CD4-positive, alpha-beta T cell treated with Interleukin-15 for 4 hours (primary cell): ENCODE data around the gene FSTL1.

Experiments
- DNase-seq: peaks from one replicate; pipeline ENCODE4 v3.0.0-alpha.2; 2020; ENCODE audit warnings: low spot score

FSTL1 gene, protein sequence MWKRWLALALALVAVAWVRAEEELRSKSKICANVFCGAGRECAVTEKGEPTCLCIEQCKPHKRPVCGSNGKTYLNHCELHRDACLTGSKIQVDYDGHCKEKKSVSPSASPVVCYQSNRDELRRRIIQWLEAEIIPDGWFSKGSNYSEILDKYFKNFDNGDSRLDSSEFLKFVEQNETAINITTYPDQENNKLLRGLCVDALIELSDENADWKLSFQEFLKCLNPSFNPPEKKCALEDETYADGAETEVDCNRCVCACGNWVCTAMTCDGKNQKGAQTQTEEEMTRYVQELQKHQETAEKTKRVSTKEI

DNA sequence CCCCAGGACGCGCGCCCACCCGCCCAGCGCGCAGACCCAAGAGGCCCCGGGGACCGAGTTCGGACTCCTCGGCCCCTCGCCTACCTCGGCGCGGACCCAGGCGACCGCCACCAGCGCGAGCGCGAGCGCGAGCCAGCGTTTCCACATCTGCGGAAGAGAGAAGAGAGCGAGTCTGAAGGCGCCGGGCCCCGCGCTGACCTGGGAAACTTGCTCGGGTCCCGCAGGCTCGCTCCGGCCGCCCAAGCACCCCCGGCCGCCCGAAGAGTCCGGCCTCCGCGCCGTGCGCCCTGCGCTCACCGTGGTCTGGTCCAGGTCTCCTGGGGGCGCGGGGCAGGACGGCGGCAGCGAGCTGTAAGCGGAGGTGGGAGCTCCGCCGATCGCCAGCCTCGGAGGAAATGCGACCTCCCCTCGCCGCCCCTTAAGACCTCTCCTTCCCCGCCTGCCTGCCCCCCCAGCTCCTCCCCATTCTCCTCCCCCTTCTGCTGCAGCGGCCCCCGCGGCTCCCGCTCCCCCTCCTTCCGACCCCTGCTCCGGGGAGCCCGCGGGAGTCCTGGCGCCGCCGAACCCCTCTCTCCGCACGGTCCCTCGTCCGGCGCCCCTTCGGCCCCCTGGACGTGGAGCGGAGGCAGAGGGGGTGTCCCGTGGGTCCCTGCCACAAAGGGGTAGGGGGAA, at the start of gene FSTL1:
Gene FSTL1 (minus strand): TSS at position 393 of the 672 bp plus-strand sequence. CDS start 246 bp downstream, at position 147.
- DNase-seq: no peak

DNA sequence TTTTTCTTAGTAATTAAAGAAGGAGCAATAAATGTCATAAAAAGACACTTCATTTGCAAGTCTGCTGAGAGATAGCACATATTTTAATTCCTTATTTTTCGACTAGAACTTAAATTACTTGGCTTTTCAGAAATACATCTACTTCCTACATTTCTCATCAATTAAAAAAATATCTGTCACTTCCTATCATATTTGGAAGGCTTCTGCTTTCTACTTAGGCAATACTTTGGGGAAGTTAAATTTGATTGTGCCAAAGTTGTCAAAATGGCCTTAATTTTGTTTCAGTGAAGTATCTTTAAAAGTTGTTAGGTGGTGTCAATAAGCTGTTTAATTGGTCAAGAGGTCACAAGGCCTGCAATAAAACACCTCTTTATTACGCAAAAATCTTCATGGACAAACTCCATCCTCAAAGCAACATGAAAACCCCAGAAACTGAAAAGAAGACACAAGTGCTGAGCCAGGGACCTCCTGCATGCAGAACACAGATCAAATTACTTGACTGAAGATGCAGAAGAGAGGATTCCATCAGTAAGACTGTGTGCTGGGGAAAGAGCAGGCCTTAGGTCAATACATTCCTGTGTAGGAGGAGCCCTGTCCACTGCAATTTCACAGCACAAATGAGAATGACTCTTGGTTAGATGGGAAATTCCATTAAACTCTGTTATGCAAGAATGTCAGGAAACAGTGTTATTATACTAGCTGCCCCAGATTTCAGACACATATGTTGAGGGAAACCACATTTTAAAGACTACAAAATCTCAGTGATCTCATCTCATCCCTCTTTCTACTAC, 48.0 kb upstream of the FSTL1 start:
- DNase-seq: no peak

DNA sequence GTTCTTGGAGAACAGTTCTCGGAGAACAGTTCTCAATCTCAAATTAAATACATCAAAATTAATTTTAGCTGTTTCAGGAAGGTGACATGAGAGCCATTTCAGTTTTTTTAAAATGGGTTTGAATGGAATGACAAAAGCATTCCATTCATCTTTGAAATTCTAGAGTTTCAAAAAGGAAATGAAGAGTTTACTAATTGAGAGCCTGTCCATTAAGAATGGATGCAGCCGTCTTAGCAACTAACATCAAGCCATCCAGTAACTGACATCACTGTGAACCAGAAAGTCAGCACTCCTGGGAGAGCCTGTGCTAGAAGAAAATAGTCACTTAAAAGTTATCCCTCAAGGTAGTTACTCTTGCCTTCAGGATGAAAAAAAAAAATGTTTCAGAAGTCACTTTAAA, 47.0 kb upstream of the FSTL1 start:
- no peak for DNase-seq

DNA sequence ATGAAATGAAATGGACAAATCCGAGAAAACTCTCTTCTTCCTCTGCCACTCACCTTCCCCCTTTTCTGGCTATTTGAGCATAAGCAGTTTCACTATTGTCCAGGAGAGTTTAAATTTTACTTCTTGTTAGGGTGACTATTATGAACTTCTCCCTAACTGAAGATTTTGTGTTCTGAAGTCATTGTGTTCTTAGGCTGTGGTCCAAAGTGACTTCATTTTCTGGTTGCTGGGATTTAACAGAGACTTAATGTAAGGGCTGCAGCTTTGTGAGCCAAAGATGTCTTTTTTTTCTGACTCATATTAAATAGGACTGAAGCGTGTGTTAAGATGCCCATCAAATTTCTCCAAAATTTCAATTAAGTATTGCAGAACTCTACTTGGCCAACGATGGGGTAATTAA, 46.5 kb upstream of the FSTL1 start:
- DNase-seq: no peak

- DNase-seq: no peak
Observed at GRCh38 chr3:120496278-120497002, 45.6 kb upstream of the FSTL1 start.

GRCh38 chr3:120495809-120496208, 45.0 kb upstream of the FSTL1 start:
- DNase-seq: no peak

- DNase-seq: no peak
Observed at GRCh38 chr3:120492103-120492502, 41.3 kb upstream of the FSTL1 start.

- no peak for DNase-seq
Observed at GRCh38 chr3:120489421-120489820, 38.6 kb upstream of the FSTL1 start.

DNA sequence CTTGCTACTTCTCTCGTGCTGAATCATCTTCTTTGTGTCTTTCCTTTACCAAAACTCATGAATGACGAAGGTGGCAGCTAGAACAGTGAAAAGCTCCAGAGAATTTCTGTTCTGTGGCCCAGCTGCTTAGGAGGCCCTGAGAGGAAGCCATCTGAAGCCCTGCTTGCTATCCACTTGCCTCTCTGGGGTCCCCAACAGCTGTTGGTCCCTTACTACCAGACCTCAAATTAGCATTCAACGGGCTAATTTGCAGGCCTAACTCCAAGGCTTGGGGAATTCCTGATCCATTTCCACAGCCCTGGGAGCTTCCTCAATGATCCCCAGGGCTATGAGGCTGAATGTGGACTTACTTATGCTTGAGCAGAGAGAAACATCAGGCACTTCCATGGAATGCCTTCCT, 37.5 kb upstream of the FSTL1 start:
- DNase-seq: no peak

DNA sequence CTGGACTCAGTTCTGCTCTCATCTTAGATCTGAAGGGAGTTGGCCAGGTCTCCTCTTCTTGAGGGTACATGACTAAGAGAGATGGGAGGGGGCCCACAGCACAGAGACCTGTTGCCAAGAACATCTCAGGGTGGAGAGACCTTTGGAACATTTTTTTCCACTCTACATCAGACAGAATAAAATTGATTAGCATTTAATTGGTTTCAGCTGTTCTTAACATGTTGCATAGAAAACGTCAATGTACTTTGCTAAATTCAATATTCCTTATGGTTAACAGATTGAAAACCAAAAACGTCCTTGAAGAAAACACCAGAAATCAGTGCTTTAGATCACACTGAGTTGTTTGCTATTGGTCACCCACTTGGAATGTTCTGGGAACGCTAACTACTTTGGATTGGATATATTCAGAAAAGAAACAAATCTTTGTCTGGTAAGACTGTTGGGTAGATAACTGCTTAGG, 36.4 kb upstream of the FSTL1 start:
- DNase-seq: no peak

DNA sequence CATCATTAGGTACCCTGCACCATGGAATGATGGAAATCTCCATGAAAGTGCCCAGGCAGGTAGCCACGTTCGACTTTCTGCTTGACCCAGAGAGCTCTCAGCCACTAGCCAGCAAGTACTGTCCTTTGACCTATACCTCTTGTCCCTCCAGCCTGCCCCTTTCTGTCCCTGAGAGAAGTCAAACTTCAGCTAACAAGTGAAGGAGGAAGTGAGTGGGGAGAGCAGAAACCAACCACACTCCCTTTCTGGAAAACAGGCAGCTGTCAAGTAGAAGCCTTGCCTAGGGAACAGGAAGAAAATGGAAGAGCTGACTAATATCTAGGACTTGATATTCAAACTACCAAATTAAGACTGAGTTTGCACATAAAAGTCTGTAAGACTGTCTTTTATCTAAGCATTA, 30.3 kb upstream of the FSTL1 start:
- DNase-seq: no peak

DNA sequence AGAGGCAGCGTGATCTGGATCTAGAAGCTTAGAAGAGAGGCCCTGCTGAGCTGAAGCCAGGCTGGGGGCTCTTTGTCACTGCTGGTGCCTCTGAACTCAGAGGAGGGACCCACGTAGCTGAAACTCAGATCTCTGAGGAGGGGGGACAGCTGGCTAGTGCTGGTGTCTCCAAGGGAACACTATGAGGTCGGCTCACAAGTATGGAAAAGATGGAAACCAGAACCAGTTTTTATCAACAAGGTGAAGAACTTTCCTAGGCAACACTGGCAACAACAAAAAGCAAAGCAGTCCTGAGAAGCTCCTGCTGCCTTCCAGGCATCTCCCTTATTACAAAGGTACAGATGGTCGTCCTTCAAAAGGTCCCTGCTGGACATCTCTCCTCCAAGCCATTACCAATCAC, 27.0 kb upstream of the FSTL1 start:
- no peak for DNase-seq

GRCh38 chr3:120475722-120476377, 25.1 kb upstream of the FSTL1 start:
- DNase-seq: no peak

DNA sequence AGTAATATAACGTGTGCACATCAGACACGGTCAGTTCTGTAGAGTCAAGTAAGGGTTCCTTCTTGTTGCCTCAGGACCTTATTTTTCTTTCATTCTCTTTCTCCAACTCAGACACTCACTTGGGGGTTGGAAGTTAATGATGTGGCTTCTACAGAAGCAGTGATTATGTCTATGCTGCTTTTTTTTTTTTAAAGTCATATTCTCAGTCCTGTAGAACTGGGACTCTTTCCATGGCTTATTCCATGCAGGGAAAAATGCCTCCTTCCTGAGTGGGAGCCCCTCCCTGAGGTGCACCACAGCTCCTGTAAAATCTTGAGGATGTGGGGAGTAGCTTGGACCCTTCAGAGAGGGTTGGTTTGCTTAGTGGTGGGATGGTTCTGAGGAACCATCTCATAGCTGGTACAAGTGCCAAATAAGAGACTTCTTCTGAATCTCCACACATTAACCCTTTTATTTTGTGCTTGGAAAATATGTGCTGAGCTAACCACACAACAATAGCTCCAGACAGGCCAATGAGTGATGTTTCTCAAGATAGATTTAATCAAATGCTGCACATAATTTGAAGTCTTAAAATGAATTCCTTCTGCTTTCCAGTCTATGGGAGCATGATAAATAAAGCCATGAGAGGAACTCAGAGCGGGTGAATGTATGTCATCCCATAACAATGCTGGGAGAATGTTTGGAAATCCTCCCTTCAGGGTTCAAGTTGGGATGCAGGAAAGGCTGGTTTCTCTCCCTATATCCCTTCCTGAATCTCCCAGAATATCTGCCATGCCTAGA, 23.3 kb upstream of the FSTL1 start:
- no peak for DNase-seq

GRCh38 chr3:120473389-120473788, 22.6 kb upstream of the FSTL1 start:
- DNase-seq: no peak

DNA sequence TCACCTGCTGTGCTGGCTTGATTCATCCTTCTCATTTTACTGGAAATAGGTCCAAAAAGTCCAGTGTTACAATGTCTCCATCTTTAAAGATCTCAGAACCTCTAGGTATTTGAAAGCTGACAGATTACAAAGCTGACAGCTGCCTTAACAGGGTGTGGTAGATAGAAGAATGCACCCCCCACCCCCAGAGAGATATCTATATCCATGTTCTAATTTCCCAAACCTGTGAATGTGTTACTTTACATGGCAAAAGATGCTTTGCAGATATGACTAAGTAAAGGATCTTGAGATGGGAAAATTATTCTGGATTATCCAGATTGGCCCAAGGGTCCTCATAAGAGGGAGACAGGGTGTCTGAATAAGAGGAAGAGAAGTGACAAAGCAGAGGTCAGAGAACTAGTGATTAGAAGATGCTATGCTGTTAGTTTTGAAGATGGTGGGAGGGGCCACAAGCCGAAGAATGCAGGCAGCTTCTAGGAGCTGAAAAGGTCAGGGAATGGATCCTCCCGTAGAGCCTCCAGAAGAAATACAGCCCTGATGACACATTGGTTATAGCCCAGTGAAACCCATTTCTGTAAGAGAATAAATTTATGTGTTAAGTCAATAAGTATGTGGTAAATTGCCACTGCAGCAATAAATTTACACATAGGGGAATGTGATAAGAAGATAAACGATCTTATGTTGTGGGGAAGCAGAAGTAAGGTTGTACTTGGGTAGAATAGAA, 21.5 kb upstream of the FSTL1 start:
- DNase-seq: no peak

DNA sequence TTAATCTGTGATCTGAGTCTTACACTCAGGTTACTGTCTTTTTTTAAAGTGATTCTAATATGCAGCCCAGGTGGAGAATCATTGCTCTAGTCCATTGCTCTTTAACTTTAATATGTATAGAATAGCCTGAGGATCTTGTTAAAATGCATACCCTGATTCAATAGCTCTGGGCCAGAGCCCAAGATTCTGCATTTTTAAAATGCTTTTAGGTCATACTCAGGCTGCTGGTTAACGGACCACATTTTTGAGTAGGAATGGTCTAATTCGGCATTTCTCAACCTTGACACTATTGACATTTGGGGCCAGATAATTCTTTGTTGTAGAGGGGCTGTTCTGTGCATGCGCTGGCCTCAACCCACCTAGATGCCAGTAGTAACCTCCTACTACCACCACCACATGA, 20.9 kb upstream of the FSTL1 start:
- no peak for DNase-seq

GRCh38 chr3:120470870-120471269, 20.1 kb upstream of the FSTL1 start:
- no peak for DNase-seq

DNA sequence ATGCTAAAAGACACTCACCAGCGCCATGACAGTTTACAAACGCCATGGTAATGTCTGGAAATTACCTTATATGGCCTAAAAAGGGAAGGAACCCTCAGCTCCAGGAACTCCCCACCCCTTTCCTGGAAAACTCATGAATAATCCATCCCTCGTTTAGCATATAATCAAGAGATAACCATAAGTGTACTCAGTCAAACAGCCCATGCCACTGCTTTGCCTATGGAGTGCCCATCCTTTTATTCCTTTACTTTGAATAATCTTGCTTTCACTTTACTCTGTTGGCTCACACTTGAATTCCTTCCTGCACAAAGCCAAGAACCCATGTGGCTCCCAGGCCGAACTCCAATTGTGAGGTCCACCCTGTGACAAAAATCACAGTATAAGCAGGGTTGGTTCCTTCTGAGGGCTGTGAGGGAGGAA, 19.1 kb upstream of the FSTL1 start:
- DNase-seq: no peak

- no peak for DNase-seq
Observed at GRCh38 chr3:120469440-120469839, 18.6 kb upstream of the FSTL1 start.
